GM19455 (cell line): ENCODE results near the gene STARD5.
"Not testable (repeated sequence)": the region's sequence is repeated elsewhere in the genome, so short reads cannot be mapped to it uniquely, and the experiment has no call there.

Experiments
- ATAC-seq: cut with Tn5 transposase; IDR thresholded peaks from one replicate; pipeline ENCODE4 v1.9.1; 2021; ENCODE audit not compliant: unreplicated experiment

Gene STARD5

GRCh38 chr15:81323944-81324881 lies at the start of gene STARD5:
Gene STARD5, minus strand, starts transcription at chr15:81324141. Its CDS starts 42 bp downstream, at chr15:81324099.
- peak; percentile 98 for ATAC-seq

GRCh38 chr15:81373176-81373575 lies 49.2 kb upstream of the STARD5 start:
- no peak for ATAC-seq

GRCh38 chr15:81372575-81372974 lies 48.6 kb upstream of the STARD5 start:
- no peak for ATAC-seq

- no peak for ATAC-seq
Measured at GRCh38 chr15:81363718-81364500, 40.0 kb upstream of the STARD5 start.

- no peak for ATAC-seq
Measured at GRCh38 chr15:81363276-81363675, 39.3 kb upstream of the STARD5 start.

GRCh38 chr15:81362790-81363189 lies 38.8 kb upstream of the STARD5 start:
- ATAC-seq, result no peak

GRCh38 chr15:81361891-81362290 lies 38.0 kb upstream of the STARD5 start:
- no peak for ATAC-seq

GRCh38 chr15:81360491-81360890 lies 36.5 kb upstream of the STARD5 start:
- no peak for ATAC-seq

GRCh38 chr15:81358248-81358647 lies 34.3 kb upstream of the STARD5 start:
- no peak for ATAC-seq

GRCh38 chr15:81357180-81357686 lies 33.3 kb upstream of the STARD5 start:
- ATAC-seq, result no peak

GRCh38 chr15:81356252-81356651 lies 32.3 kb upstream of the STARD5 start:
- ATAC-seq, result no peak

GRCh38 chr15:81351651-81352050 lies 27.7 kb upstream of the STARD5 start:
- ATAC-seq, result no peak

GRCh38 chr15:81349271-81349670 lies 25.3 kb upstream of the STARD5 start:
- no peak for ATAC-seq

GRCh38 chr15:81348691-81349090 lies 24.8 kb upstream of the STARD5 start:
- not testable (repeated sequence) for ATAC-seq

- ATAC-seq, result no peak
Measured at GRCh38 chr15:81347910-81348309, 24.0 kb upstream of the STARD5 start.

- ATAC-seq, result no peak
Measured at GRCh38 chr15:81346611-81347010, 22.7 kb upstream of the STARD5 start.

GRCh38 chr15:81343371-81343770 lies 19.4 kb upstream of the STARD5 start:
- no peak for ATAC-seq

- ATAC-seq, result no peak
Measured at GRCh38 chr15:81341351-81341750, 17.4 kb upstream of the STARD5 start.

GRCh38 chr15:81339851-81340250 lies 15.9 kb upstream of the STARD5 start:
- ATAC-seq, result no peak

- no peak for ATAC-seq
Measured at GRCh38 chr15:81339321-81339720, 15.4 kb upstream of the STARD5 start.

- ATAC-seq, result no peak
Measured at GRCh38 chr15:81338170-81339007, 14.4 kb upstream of the STARD5 start.
